HUES64 (cell line): Measurements from ENCODE around the gene KCNK4.
A peak's percentile ranks its signal among the peaks of the same experiment; 100 is the strongest.
"Not testable (repeated sequence)": the region's sequence is repeated elsewhere in the genome, so short reads cannot be mapped to it uniquely, and the experiment has no call there.

Experiments
- H3K27ac ChIP-seq: 2 replicates; pipeline ENCODE4 v1.7.0; 2013; ENCODE audit warnings: low read depth, low read length, inconsistent platforms
- H3K27me3 ChIP-seq: 2 replicates; pipeline ENCODE4 v1.6.1; 2013; ENCODE audit warnings: mild to moderate bottlenecking, low read length; ENCODE audit not compliant: insufficient read depth
- H3K36me3 ChIP-seq: 2 replicates; pipeline ENCODE4 v1.6.1; 2013; ENCODE audit warnings: mild to moderate bottlenecking, low read length; ENCODE audit not compliant: insufficient read depth
- H3K4me1 ChIP-seq: 2 replicates; pipeline ENCODE4 v1.6.1; 2013; ENCODE audit warnings: mild to moderate bottlenecking, low read length, moderate library complexity; ENCODE audit not compliant: insufficient read depth
- H3K4me3 ChIP-seq: 2 replicates; pipeline ENCODE4 v1.5.1; 2013; ENCODE audit warnings: mild to moderate bottlenecking, low read length, moderate library complexity
- H3K9ac ChIP-seq: 2 replicates; pipeline ENCODE4 v1.6.1; 2013; ENCODE audit warnings: mild to moderate bottlenecking, low read depth, low read length
- H3K9me3 ChIP-seq: 2 replicates; pipeline ENCODE4 v1.6.1; 2013; ENCODE audit warnings: low read depth, low read length; ENCODE audit not compliant: insufficient read depth
- WGBS: fragments of 150-250, 120-280 bp; methylation state at CpG from one replicate; pipeline ENCODE4 v1.1.7; 2013; ENCODE audit warnings: missing lambda C conversion rate; 5-methylcytosine and 5-hydroxymethylcytosine counted together

Gene KCNK4

GRCh38 chr11:64305075-64305690 lies 14.1 kb downstream of the KCNK4 start, which contains the start of gene ESRRA:
TSS of gene ESRRA (plus strand) at chr11:64305524. CDS start at chr11:64307180, 1,656 bp downstream.
- H3K36me3 ChIP-seq: peaks cover 6% of the 10 kb centered on the region; the same call in 1 of the 2 replicates
- peak within 1 kb of the TSS; percentile 93 for H3K9ac ChIP-seq
- peak within 1 kb of the TSS; percentile 80 for H3K4me3 ChIP-seq
- peak within 1 kb of the TSS; percentile 98 for H3K27ac ChIP-seq
- peaks cover 7% of the 10 kb centered on the region; the same call in 1 of the 2 replicates for H3K4me1 ChIP-seq
- under 1% methylated on average over 81 of the region's 81 CpGs for WGBS
- H3K27me3 ChIP-seq: peaks cover 19% of the 10 kb centered on the region
- H3K9me3 ChIP-seq: no peaks in the 10 kb centered on the region

- Histone ChIP-seq H3K27ac (peak overlapping the region; percentile 85; the same call in 1 of the 2 replicates), H3K9ac (peak overlapping the region; percentile 75), H3K9me3 (no peaks in the 10 kb centered on the region), H3K27me3 (peaks cover 11% of the 10 kb centered on the region), H3K36me3 (peaks cover 6% of the 10 kb centered on the region; the same call in 1 of the 2 replicates), H3K4me3 (peak overlapping the region; percentile 80), H3K4me1 (peaks cover 7% of the 10 kb centered on the region; the same call in 1 of the 2 replicates)
- under 1% methylated on average over 71 of the region's 71 CpGs for WGBS
These were observed 14.8 kb downstream of the KCNK4 start for GRCh38 chr11:64305691-64306562.

- Histone ChIP-seq H3K9me3 (no peaks in the 10 kb centered on the region), H3K4me1 (peaks cover 7% of the 10 kb centered on the region; the same call in 1 of the 2 replicates), H3K27ac (peak overlapping the region; percentile 85; the same call in 1 of the 2 replicates), H3K9ac (peak overlapping the region; percentile 75), H3K27me3 (peaks cover 5% of the 10 kb centered on the region), H3K36me3 (peaks cover 6% of the 10 kb centered on the region; the same call in 1 of the 2 replicates), H3K4me3 (peak overlapping the region; percentile 80)
- 24% methylated on average over 9 of the region's 9 CpGs for WGBS
These were observed 15.4 kb downstream of the KCNK4 start for GRCh38 chr11:64306563-64306875.

GRCh38 chr11:64306876-64307622 lies 15.9 kb downstream of the KCNK4 start:
- H3K36me3 ChIP-seq: peaks cover 6% of the 10 kb centered on the region; the same call in 1 of the 2 replicates
- H3K4me3 ChIP-seq: peak overlapping the region; percentile 80
- WGBS: 85% methylated on average over 15 of the region's 15 CpGs
- H3K9ac ChIP-seq: peak overlapping the region; percentile 75
- H3K27ac ChIP-seq: no peak overlapping the region
- peaks cover 7% of the 10 kb centered on the region; the same call in 1 of the 2 replicates for H3K4me1 ChIP-seq
- H3K9me3 ChIP-seq: no peaks in the 10 kb centered on the region
- H3K27me3 ChIP-seq: no peaks in the 10 kb centered on the region

- 93% methylated on average over 5 of the region's 5 CpGs for WGBS
- H3K27me3 ChIP-seq, H3K4me3 ChIP-seq, H3K9me3 ChIP-seq, H3K27ac ChIP-seq, H3K9ac ChIP-seq, H3K4me1 ChIP-seq, H3K36me3 ChIP-seq: not testable (repeated sequence)
These were observed 16.7 kb downstream of the KCNK4 start for GRCh38 chr11:64307795-64308194.

DNA sequence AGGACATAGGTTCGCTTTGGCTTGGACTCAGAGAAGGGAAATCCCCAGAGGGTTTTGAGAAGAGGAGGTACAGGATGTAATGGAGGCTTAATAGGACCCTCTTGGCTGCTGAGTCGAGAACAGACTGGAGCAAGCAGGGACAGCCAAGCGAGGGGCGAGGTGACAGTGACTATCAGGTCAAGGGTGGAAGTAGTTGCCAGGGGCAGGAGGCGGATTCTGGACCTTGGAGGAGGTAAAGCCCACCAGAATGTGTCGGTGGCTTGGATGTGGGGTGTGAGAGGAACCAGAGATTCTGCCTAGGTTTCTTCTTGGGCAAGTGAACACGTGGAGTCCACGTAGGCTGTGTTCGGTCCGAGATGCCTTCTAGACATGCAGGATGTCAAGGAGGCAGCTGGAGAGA lies 21.8 kb downstream of the KCNK4 start:
- 94% methylated on average over 10 of the region's 10 CpGs for WGBS
- no peak overlapping the region for H3K27ac ChIP-seq
- no peaks in the 10 kb centered on the region for H3K9me3 ChIP-seq
- no peaks in the 10 kb centered on the region for H3K4me1 ChIP-seq
- H3K9ac ChIP-seq: no peak overlapping the region
- no peaks in the 10 kb centered on the region for H3K27me3 ChIP-seq
- peaks cover 29% of the 10 kb centered on the region for H3K36me3 ChIP-seq
- no peak overlapping the region for H3K4me3 ChIP-seq

DNA sequence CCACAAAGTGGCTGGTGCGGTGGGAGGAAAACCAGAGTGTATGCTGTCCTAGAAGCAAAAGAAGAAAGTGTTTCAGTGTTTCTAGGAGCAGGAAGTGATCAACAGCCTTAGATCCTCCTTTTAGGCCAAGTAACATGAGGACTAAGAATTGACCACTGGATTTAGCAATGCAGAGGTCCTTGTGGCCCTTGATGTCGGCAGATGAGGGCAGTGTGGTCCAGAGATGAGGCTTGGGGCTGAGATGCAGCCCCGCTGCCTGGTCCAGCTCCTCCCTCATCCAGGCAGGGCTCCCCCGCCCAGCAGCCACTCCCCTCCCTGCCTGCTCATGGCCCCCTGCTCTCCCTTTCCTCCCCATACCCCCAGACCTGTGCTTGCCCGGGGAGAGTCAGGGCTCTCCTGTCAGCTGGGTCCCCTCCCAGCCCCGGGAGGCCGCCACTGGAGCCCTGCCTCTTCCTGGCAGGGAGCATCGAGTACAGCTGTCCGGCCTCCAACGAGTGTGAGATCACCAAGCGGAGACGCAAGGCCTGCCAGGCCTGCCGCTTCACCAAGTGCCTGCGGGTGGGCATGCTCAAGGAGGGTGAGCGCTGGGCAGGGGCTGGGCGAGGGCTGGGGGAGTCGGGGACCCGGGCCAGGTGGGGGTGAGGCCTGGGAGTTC lies 22.5 kb downstream of the KCNK4 start:
- no peak overlapping the region for H3K27ac ChIP-seq
- WGBS: 91% methylated on average over 18 of the region's 18 CpGs
- H3K4me1 ChIP-seq: no peaks in the 10 kb centered on the region
- H3K9me3 ChIP-seq: no peaks in the 10 kb centered on the region
- no peaks in the 10 kb centered on the region for H3K27me3 ChIP-seq
- no peak overlapping the region for H3K4me3 ChIP-seq
- H3K9ac ChIP-seq: no peak overlapping the region
- peaks cover 27% of the 10 kb centered on the region for H3K36me3 ChIP-seq

DNA sequence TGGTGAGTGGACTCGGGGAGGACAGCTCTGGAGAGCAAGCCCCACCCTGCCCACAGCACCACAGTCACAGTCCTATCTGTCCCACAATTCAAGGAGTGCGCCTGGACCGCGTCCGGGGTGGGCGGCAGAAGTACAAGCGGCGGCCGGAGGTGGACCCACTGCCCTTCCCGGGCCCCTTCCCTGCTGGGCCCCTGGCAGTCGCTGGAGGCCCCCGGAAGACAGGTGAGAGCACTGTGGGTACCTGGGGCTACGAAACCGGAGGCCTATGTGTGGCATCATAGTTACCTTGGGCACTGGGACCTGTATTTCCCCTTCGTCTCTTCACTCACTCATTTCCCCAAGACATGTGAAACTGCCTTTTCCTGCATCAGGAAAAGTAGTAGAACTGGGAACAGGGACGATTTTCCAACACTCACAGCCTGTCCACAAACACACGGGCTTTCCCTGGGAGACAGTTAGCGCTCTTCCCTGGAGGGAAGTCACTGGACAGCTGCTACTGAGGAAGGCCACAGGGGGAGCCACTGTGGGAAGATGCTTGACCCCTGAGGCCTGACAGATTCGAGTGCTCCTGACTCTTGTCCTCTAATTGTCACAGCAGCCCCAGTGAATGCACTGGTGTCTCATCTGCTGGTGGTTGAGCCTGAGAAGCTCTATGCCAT lies 23.2 kb downstream of the KCNK4 start:
- peak overlapping the region; percentile 24; the same call in 1 of the 2 replicates for H3K27ac ChIP-seq
- no peak overlapping the region for H3K9ac ChIP-seq
- H3K4me3 ChIP-seq: no peak overlapping the region
- 93% methylated on average over 19 of the region's 19 CpGs for WGBS
- peaks cover 27% of the 10 kb centered on the region for H3K36me3 ChIP-seq
- no peaks in the 10 kb centered on the region for H3K27me3 ChIP-seq
- no peaks in the 10 kb centered on the region for H3K9me3 ChIP-seq
- H3K4me1 ChIP-seq: peaks cover 4% of the 10 kb centered on the region; the same call in 1 of the 2 replicates

DNA sequence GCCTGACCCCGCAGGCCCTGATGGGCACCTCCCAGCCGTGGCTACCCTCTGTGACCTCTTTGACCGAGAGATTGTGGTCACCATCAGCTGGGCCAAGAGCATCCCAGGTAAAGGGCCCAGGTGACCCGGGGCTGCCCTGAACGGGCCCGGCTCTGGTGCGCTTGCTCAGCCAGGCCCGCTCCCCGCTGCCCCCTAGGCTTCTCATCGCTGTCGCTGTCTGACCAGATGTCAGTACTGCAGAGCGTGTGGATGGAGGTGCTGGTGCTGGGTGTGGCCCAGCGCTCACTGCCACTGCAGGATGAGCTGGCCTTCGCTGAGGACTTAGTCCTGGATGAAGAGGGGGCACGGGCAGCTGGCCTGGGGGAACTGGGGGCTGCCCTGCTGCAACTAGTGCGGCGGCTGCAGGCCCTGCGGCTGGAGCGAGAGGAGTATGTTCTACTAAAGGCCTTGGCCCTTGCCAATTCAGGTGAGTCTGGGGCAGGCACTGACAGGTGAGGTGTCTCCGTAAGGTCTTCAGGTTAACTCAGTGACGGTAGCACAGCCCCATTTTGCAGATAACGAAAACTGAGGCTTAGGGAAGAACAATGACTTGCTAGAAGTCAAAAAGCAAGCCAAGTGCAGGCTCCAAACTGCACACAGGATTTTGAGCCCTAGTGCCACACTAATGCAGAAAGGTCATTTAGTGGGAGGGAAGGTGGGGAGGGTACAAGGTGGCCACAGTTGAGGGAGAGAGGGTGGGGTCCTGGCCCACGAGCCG lies 23.9 kb downstream of the KCNK4 start:
- no peaks in the 10 kb centered on the region for H3K27me3 ChIP-seq
- H3K36me3 ChIP-seq: peaks cover 24% of the 10 kb centered on the region
- no peaks in the 10 kb centered on the region for H3K9me3 ChIP-seq
- no peak overlapping the region for H3K9ac ChIP-seq
- peak overlapping the region; percentile 24; the same call in 1 of the 2 replicates for H3K27ac ChIP-seq
- no peak overlapping the region for H3K4me3 ChIP-seq
- H3K4me1 ChIP-seq: peaks cover 8% of the 10 kb centered on the region; the same call in 1 of the 2 replicates
- WGBS: 92% methylated on average over 24 of the region's 24 CpGs
